Gastrocnemius medialis (tissue), 4 donors: ENCODE results near the gene HADH. TPM values are rescaled to one million over a fixed set of nuclear protein-coding genes. Genes with fewer than 3 reads are reported as not detected.

Experiments
- total RNA-seq, 4 donors: library from RNA; depleted of rRNA; stranded (reverse); fragments of >200 nt; gene quantifications; one replicate each; pipeline versions ENCODE4 v1.1.0 to v1.2.3, GENCODE V29; 2016

HADH gene
- total RNA-seq, 4 donors from 2014 or later, result 78.0 to 137 (median 105) TPM

Other genes with a start within 250 kb of the HADH start
- gene SGMS2, start 165.0 kb upstream of the HADH start, total RNA-seq, result 10 to 100 TPM; 10.2 to 79.1 (median 23.8) TPM
- 1 to 10 TPM; 3.5 to 7.5 (median 4.0) TPM for gene CYP2U1, start 58.3 kb upstream of the HADH start, total RNA-seq
- under 1 TPM in 1 of 4 donors, not detected in 3; 0.33 TPM for gene LEF1, start 179.0 kb downstream of the HADH start, total RNA-seq